Nephron progenitor cell (in vitro differentiated cells): ENCODE measurements around the gene NPTXR.
A peak's percentile ranks its signal among the peaks of the same experiment; 100 is the strongest.

Experiments
- DNase-seq: peaks from one replicate; pipeline ENCODE4 v3.0.0; 2021
- H3K27ac Mint-ChIP-seq: 2 replicates; pipeline ENCODE4 v1.8.0; 2021; ENCODE audit warnings: mild to moderate bottlenecking, moderate library complexity, mixed read lengths
- H3K27me3 Mint-ChIP-seq: 2 replicates; pipeline ENCODE4 v1.8.0; 2021; ENCODE audit warnings: mild to moderate bottlenecking, low read depth, mixed read lengths; ENCODE audit not compliant: poor library complexity
- H3K36me3 Mint-ChIP-seq: 2 replicates; pipeline ENCODE4 v1.8.0; 2021; ENCODE audit warnings: low read depth, mixed read lengths
- H3K4me1 Mint-ChIP-seq: 2 replicates; pipeline ENCODE4 v1.8.0; 2021; ENCODE audit warnings: mixed read lengths
- H3K4me3 Mint-ChIP-seq: 2 replicates; pipeline ENCODE4 v1.8.0; 2021; ENCODE audit warnings: mild to moderate bottlenecking, moderate library complexity, mixed read lengths
- H3K9me3 Mint-ChIP-seq: 2 replicates; pipeline ENCODE4 v1.8.0; 2021; ENCODE audit warnings: mild to moderate bottlenecking, moderate library complexity, mixed read lengths
- CTCF ChIP-seq: fragments of 200-600 bp; sonication (generic); IDR thresholded peaks from 2 replicates; pipeline ENCODE4 v1.5.0; 2021; ENCODE audit warnings: antibody characterized with exemption

NPTXR gene

DNA sequence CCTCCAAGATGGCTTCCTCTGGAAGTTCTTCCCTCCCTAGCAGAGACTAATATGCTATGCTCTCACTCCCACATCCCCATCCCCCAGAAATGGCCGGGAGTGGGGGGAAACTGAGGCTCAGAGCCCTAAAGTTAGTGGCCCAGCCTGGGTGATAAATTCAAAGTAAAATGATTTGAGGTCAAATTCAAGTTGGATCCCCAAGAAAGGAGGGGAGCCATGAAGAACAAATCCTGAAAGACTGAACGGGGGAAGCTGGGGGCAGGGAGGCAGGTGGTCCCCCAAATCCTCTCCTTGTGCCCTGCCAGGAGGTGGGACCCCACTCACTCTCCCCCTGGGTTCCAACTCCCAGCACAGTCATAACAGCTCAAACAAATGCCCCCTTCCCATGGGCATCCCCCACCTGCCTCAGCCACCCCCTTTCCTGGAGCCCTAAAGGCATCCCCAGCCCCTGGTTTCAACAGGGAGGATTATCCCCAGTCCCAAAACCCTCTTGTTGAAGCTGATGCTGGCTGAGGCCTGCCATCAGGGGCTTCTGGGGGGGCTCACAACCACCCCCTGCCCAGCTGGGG, 27.0 kb upstream of the NPTXR start:
- Mint-ChIP-seq H3K36me3 (peaks cover 8% of the 10 kb centered on the region), H3K9me3 (no peaks in the 10 kb centered on the region), H3K27ac (no peak overlapping the region), H3K27me3 (peaks cover 29% of the 10 kb centered on the region), H3K4me3 (peak overlapping the region; percentile 95), H3K4me1 (peaks cover 53% of the 10 kb centered on the region)
- no peak for TF ChIP-seq CTCF
- no peak for DNase-seq

- TF ChIP-seq CTCF = peak; percentile 95
- Mint-ChIP-seq H3K36me3 (peaks cover 12% of the 10 kb centered on the region), H3K4me1 (peaks cover 58% of the 10 kb centered on the region), H3K27ac (no peak overlapping the region), H3K9me3 (no peaks in the 10 kb centered on the region), H3K27me3 (peaks cover 24% of the 10 kb centered on the region), H3K4me3 (peak overlapping the region; percentile 95)
- peak; percentile 94 for DNase-seq
Observed at GRCh38 chr22:38870312-38870741, 26.5 kb upstream of the NPTXR start.

DNA sequence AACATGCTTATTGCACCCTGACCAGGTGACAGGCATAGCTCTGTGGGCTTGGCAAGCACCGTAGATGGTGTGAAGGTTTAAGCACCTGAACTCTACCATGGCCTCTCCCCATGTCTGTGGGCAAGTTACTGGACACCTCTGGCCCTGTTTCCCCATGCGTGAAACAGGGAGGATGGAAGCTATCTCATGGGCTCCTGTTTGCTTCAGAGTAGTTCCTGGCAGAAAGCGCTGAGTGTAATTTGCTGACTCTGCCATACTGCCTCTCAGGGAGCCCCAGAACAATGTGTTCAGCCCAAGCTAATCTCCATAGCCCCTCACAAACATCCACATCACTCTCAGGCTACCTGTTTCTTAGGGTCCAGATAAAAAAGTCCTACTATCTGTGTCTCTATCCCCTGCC, 25.8 kb upstream of the NPTXR start:
- no peak for DNase-seq
- Mint-ChIP-seq H3K27ac (no peak overlapping the region), H3K4me3 (peak overlapping the region; percentile 95), H3K27me3 (peaks cover 17% of the 10 kb centered on the region), H3K9me3 (no peaks in the 10 kb centered on the region), H3K4me1 (peaks cover 58% of the 10 kb centered on the region), H3K36me3 (peaks cover 12% of the 10 kb centered on the region)
- TF ChIP-seq CTCF = no peak

DNA sequence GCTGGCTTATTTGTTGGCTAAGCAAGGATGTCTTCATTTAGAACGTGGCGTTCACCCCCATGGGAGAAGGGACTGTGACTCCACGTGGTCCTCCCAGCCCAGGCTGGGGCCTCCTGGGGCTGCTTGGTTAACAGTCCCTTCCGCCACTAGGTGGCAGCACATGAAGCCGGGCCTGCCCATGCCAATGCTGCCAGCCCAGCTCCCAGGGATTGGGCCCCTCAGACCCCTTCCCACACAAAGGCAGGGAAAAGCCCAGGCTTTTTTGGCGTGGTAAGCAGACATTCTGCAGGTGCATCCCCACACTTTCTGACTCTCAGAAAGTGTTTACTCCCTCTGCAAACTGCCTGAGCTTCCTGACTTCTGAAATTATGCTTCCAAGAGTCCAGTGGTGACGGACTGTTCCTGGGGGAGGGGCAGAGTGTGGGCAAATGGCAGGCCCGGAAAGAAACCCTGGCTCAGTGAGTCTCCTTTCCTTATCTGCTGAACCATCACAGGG, 25.1 kb upstream of the NPTXR start:
- H3K27ac Mint-ChIP-seq = no peak overlapping the region
- H3K4me3 Mint-ChIP-seq = peak overlapping the region; percentile 7
- H3K9me3 Mint-ChIP-seq = no peaks in the 10 kb centered on the region
- TF ChIP-seq CTCF = peak; percentile 89
- DNase-seq = peak; percentile 93
- peaks cover 16% of the 10 kb centered on the region for H3K36me3 Mint-ChIP-seq
- H3K4me1 Mint-ChIP-seq = peaks cover 55% of the 10 kb centered on the region
- H3K27me3 Mint-ChIP-seq = peaks cover 10% of the 10 kb centered on the region

- Mint-ChIP-seq H3K36me3 (peaks cover 16% of the 10 kb centered on the region), H3K4me3 (no peak overlapping the region), H3K4me1 (peaks cover 50% of the 10 kb centered on the region), H3K9me3 (no peaks in the 10 kb centered on the region), H3K27ac (no peak overlapping the region), H3K27me3 (peaks cover 3% of the 10 kb centered on the region)
- no peak for DNase-seq
- no peak for TF ChIP-seq CTCF
Observed at GRCh38 chr22:38868286-38868721, 24.5 kb upstream of the NPTXR start.
